Neural crest cell (in vitro differentiated cells): ENCODE data around the gene GBF1. TPM values are rescaled to one million over a fixed set of nuclear protein-coding genes. Genes with fewer than 3 reads are reported as not detected.
"Not testable (repeated sequence)": the region's sequence is repeated elsewhere in the genome, so short reads cannot be mapped to it uniquely, and the experiment has no call there.

Source experiments
- DNase-seq: peaks from one replicate; pipeline ENCODE4 v3.0.0; 2021; ENCODE audit warnings: low read depth, mixed read lengths, low spot score
- H3K27ac Mint-ChIP-seq: one replicate; pipeline ENCODE4 v1.8.0; 2021; ENCODE audit warnings: mild to moderate bottlenecking, mixed read lengths; ENCODE audit not compliant: unreplicated experiment
- H3K27me3 Mint-ChIP-seq: 2 replicates; pipeline ENCODE4 v1.8.0; 2021; ENCODE audit warnings: low read depth, mild to moderate bottlenecking, mixed read lengths
- H3K36me3 Mint-ChIP-seq: 2 replicates; pipeline ENCODE4 v1.8.0; 2021; ENCODE audit warnings: low read depth, mild to moderate bottlenecking, mixed read lengths
- H3K4me1 Mint-ChIP-seq: 2 replicates; pipeline ENCODE4 v1.8.0; 2021; ENCODE audit warnings: mixed read lengths
- H3K4me3 Mint-ChIP-seq: one replicate; pipeline ENCODE4 v1.8.0; 2021; ENCODE audit warnings: mild to moderate bottlenecking, mixed read lengths
- H3K9me3 Mint-ChIP-seq: 2 replicates; pipeline ENCODE4 v1.8.0; 2021; ENCODE audit warnings: mixed read lengths
- CTCF ChIP-seq: fragments of 200-600 bp; sonication (generic); conservative IDR thresholded peaks from 2 replicates; pipeline ENCODE4 v1.5.0; 2021; ENCODE audit warnings: antibody characterized with exemption, mild to moderate bottlenecking
- total RNA-seq: library from RNA; stranded (reverse); gene quantifications from 2 replicates; pipeline ENCODE4 v1.2.1, GENCODE V29; 2021

GBF1 gene
- total RNA-seq, 1 donor from 2014 or later: 43.2 TPM

GRCh38 chr10:102202386-102202785, 42.9 kb upstream of the GBF1 start:
- Mint-ChIP-seq H3K36me3 (no peaks in the 10 kb centered on the region), H3K27me3 (peaks cover 14% of the 10 kb centered on the region), H3K4me3 (no peak overlapping the region), H3K9me3 (no peaks in the 10 kb centered on the region), H3K27ac (no peak overlapping the region), H3K4me1 (no peaks in the 10 kb centered on the region)
- DNase-seq: no peak
- no peak for TF ChIP-seq CTCF

- no peaks in the 10 kb centered on the region for H3K4me1 Mint-ChIP-seq
- peaks cover 12% of the 10 kb centered on the region for H3K27me3 Mint-ChIP-seq
- H3K9me3 Mint-ChIP-seq: no peaks in the 10 kb centered on the region
- TF ChIP-seq CTCF: no peak
- H3K4me3 Mint-ChIP-seq: no peak overlapping the region
- no peak overlapping the region for H3K27ac Mint-ChIP-seq
- no peak for DNase-seq
- H3K36me3 Mint-ChIP-seq: no peaks in the 10 kb centered on the region
Measured at GRCh38 chr10:102208311-102209035, 36.9 kb upstream of the GBF1 start.

- no peak for DNase-seq
- no peak overlapping the region for H3K27ac Mint-ChIP-seq
- no peaks in the 10 kb centered on the region for H3K36me3 Mint-ChIP-seq
- no peak for TF ChIP-seq CTCF
- H3K4me1 Mint-ChIP-seq: no peaks in the 10 kb centered on the region
- no peaks in the 10 kb centered on the region for H3K9me3 Mint-ChIP-seq
- peaks cover 10% of the 10 kb centered on the region for H3K27me3 Mint-ChIP-seq
- no peak overlapping the region for H3K4me3 Mint-ChIP-seq
Measured at GRCh38 chr10:102211615-102212299, 33.6 kb upstream of the GBF1 start.

GRCh38 chr10:102213599-102213998, 31.7 kb upstream of the GBF1 start:
- not testable (repeated sequence) for H3K9me3 Mint-ChIP-seq, H3K27ac Mint-ChIP-seq, H3K27me3 Mint-ChIP-seq, H3K4me1 Mint-ChIP-seq, H3K4me3 Mint-ChIP-seq, H3K36me3 Mint-ChIP-seq, DNase-seq

GRCh38 chr10:102219370-102219769, 26.0 kb upstream of the GBF1 start:
- Mint-ChIP-seq H3K4me1 (peaks cover 4% of the 10 kb centered on the region), H3K27me3 (peaks cover 31% of the 10 kb centered on the region), H3K36me3 (no peaks in the 10 kb centered on the region), H3K9me3 (no peaks in the 10 kb centered on the region), H3K4me3 (no peak overlapping the region), H3K27ac (no peak overlapping the region)
- no peak for TF ChIP-seq CTCF
- no peak for DNase-seq

- no peak for DNase-seq
- Mint-ChIP-seq H3K27me3 (peaks cover 36% of the 10 kb centered on the region), H3K36me3 (no peaks in the 10 kb centered on the region), H3K4me1 (peaks cover 8% of the 10 kb centered on the region), H3K4me3 (no peak overlapping the region), H3K27ac (no peak overlapping the region), H3K9me3 (no peaks in the 10 kb centered on the region)
- no peak for TF ChIP-seq CTCF
Measured at GRCh38 chr10:102220612-102221011, 24.7 kb upstream of the GBF1 start.
